ENCODE measurements around the gene EFHB. TPM values are rescaled to one million over a fixed set of nuclear protein-coding genes. Genes with fewer than 3 reads are reported as not detected.

The EFHB gene
- total and polyA plus RNA-seq, 10 of the 15 experiments (the other 5 are each of a cell fraction or from before 2014, with no cell fraction given): 0.12 to 0.95 (median 0.53) TPM; not detected in 3

GRCh38 chr3:19898721-19899120 is 35.3 kb downstream of the EFHB start (continued):
- TF ChIP-seq, protein P1, sequence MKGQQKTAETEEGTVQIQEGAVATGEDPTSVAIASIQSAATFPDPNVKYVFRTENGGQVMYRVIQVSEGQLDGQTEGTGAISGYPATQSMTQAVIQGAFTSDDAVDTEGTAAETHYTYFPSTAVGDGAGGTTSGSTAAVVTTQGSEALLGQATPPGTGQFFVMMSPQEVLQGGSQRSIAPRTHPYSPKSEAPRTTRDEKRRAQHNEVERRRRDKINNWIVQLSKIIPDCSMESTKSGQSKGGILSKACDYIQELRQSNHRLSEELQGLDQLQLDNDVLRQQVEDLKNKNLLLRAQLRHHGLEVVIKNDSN (IDR thresholded peaks at IDR 0.05; ENCODE audit: borderline replicate concordance, extremely low read length, insufficient read depth, low read depth, low read length): no peak
- TF ChIP-seq SUZ12 (IDR thresholded peaks at IDR 0.05; ENCODE audit: unreplicated experiment) (no peak), MYC (IDR thresholded peaks at IDR 0.05; ENCODE audit: insufficient read depth, insufficient read length, insufficient replicate concordance, low read length, severe bottlenecking) (no peak), SIN3A (IDR thresholded peaks at IDR 0.05; ENCODE audit: low read depth, low read length) (no peak), KAT2A (conservative IDR thresholded peaks at IDR 0.05; ENCODE audit: control insufficient read depth, low read depth, low read length) (no peak), PAX5 (IDR thresholded peaks at IDR 0.05; ENCODE audit: borderline replicate concordance, low read depth, low read length) (no peak), SMC3 (IDR thresholded peaks at IDR 0.05; ENCODE audit: borderline replicate concordance, low read length) (no peak)
- TF ChIP-seq, protein P2, sequence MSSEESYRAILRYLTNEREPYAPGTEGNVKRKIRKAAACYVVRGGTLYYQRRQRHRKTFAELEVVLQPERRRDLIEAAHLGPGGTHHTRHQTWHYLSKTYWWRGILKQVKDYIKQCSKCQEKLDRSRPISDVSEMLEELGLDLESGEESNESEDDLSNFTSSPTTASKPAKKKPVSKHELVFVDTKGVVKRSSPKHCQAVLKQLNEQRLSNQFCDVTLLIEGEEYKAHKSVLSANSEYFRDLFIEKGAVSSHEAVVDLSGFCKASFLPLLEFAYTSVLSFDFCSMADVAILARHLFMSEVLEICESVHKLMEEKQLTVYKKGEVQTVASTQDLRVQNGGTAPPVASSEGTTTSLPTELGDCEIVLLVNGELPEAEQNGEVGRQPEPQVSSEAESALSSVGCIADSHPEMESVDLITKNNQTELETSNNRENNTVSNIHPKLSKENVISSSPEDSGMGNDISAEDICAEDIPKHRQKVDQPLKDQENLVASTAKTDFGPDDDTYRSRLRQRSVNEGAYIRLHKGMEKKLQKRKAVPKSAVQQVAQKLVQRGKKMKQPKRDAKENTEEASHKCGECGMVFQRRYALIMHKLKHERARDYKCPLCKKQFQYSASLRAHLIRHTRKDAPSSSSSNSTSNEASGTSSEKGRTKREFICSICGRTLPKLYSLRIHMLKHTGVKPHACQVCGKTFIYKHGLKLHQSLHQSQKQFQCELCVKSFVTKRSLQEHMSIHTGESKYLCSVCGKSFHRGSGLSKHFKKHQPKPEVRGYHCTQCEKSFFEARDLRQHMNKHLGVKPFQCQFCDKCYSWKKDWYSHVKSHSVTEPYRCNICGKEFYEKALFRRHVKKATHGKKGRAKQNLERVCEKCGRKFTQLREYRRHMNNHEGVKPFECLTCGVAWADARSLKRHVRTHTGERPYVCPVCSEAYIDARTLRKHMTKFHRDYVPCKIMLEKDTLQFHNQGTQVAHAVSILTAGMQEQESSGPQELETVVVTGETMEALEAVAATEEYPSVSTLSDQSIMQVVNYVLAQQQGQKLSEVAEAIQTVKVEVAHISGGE (CRISPR knock-in tag; IDR thresholded peaks at IDR 0.05): no peak

GRCh38 chr3:19891740-19892139 is 42.3 kb downstream of the EFHB start:
- ATAC-seq (no peak), DNase-seq (ENCODE audit: low read depth, low spot score) (no peak), FAIRE-seq (no peak)
- POLR2A ChIA-PET: no interaction called here
- Histone ChIP-seq H3K4me2 (ENCODE audit: control insufficient read depth, insufficient read depth) (no peak overlapping the region), H3K27ac (ENCODE audit: control insufficient read depth, insufficient read depth) (no peak overlapping the region), H3K4me1 (ENCODE audit: control insufficient read depth, insufficient read depth, low read length) (no peaks in the 10 kb centered on the region), H3K4me3 (no peak overlapping the region), H3K9me3 (replicated peaks; ENCODE audit: control insufficient read depth, insufficient read depth, low read length) (no peaks in the 10 kb centered on the region), H3K9ac (ENCODE audit: control insufficient read depth, insufficient read depth, low read length) (no peak overlapping the region), H3K79me2 (ENCODE audit: control insufficient read depth, insufficient read depth, low read length) (no peaks in the 10 kb centered on the region), H2AFZ (ENCODE audit: control insufficient read depth, low read depth, low read length) (no peak overlapping the region), H3K36me3 (ENCODE audit: control insufficient read depth in 2 of 2, insufficient read depth in 2 of 2, low read length in 1 of 2) (no peaks in the 10 kb centered on the region), H3K27me3 (replicated peaks in 1 of 2; ENCODE audit: control insufficient read depth in 2 of 2, insufficient read depth in 2 of 2, low read length in 1 of 2) (no peaks in the 10 kb centered on the region), H4K20me1 (ENCODE audit: control insufficient read depth, insufficient read depth) (no peaks in the 10 kb centered on the region)
- in situ Hi-C loops (cut with MboI) (no loop called here), intact Hi-C loops (cut with micrococcal nuclease; ENCODE audit: unreplicated experiment) (no loop called here)
- WGBS (ENCODE audit: insufficient coverage, insufficient replicate concordance, low lambda C conversion rate, missing lambda C conversion rate): 50% methylated on average over 1 of the region's 1 CpG
- CTCF ChIA-PET: interaction anchor here (0.6 to 0.9 kb wide), 2 partner anchors 25 to 461 kb away, joined by 3 read pairs; no protein-coding TSS in a partner anchor
- SMC1A ChIA-PET (ENCODE audit: uncharacterized antibody, unreplicated experiment): interaction anchor here (1.3 kb wide), 1 partner anchor 10 kb away, joined by 3 read pairs; no protein-coding TSS in a partner anchor
- RAD21 ChIA-PET (ENCODE audit: unreplicated experiment): no interaction called here
- BruUV-seq (replicated peaks): no TSS peak
- TF ChIP-seq RBBP5 (conservative IDR thresholded peaks at IDR 0.05) (no peak), SUPT20H (IDR thresholded peaks at IDR 0.05; ENCODE audit: borderline replicate concordance, control insufficient read depth, low read depth, low read length) (no peak), POLR2AphosphoS2 (IDR thresholded peaks at IDR 0.05; ENCODE audit: low read depth, low read length) (no peak), BRCA1 (IDR thresholded peaks at IDR 0.05; ENCODE audit: low read depth, low read length) (no peak), SMARCA5 (IDR thresholded peaks at IDR 0.05) (no peak), NR2F1 (conservative IDR thresholded peaks at IDR 0.05) (no peak), IKZF2 (IDR thresholded peaks at IDR 0.05) (no peak), CHD2 (IDR thresholded peaks at IDR 0.05; ENCODE audit: borderline replicate concordance, low read depth, low read length) (no peak), CBX5 (IDR thresholded peaks at IDR 0.05; ENCODE audit: low read depth) (no peak), SRF (IDR thresholded peaks at IDR 0.05; ENCODE audit: low read depth in 2 of 2, low read length in 2 of 2) (no peak)
- TF ChIP-seq, protein P3, sequence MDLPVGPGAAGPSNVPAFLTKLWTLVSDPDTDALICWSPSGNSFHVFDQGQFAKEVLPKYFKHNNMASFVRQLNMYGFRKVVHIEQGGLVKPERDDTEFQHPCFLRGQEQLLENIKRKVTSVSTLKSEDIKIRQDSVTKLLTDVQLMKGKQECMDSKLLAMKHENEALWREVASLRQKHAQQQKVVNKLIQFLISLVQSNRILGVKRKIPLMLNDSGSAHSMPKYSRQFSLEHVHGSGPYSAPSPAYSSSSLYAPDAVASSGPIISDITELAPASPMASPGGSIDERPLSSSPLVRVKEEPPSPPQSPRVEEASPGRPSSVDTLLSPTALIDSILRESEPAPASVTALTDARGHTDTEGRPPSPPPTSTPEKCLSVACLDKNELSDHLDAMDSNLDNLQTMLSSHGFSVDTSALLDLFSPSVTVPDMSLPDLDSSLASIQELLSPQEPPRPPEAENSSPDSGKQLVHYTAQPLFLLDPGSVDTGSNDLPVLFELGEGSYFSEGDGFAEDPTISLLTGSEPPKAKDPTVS (IDR thresholded peaks at IDR 0.05; ENCODE audit: low read depth, low read length): no peak

Data from GM12878 (cell line).